CD4-positive, alpha-beta T cell treated with Interleukin-12 subunit alpha and Interleukin-12 subunit beta, for 1 hour (primary cell): ENCODE results near the gene FAM3D.
"Not testable (repeated sequence)": the region's sequence is repeated elsewhere in the genome, so short reads cannot be mapped to it uniquely, and the experiment has no call there.

ENCODE experiments used
- DNase-seq: peaks from one replicate; pipeline ENCODE4 v3.0.0-alpha.2; 2020

The FAM3D gene

GRCh38 chr3:58683001-58683458 lies 16.5 kb upstream of the FAM3D start:
- DNase-seq: no peak

DNA sequence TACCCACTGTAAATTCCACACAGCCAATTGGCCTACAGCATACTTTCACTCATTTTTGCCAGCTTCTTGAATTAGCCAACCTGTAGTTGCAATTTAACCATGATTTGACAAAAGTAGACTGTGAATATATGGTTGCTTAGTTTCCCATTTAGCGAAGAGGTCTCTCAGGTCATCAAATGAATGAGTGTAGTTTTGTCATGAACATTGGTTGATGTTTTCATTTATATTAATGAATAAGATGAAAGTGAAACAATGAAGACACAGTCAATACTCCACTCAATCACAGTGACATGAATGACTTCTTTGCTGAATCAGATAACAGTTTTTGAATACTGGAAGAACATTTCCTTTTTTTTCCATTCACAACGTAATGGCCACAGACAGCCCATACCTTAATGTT lies 15.3 kb upstream of the FAM3D start:
- DNase-seq: no peak

DNA sequence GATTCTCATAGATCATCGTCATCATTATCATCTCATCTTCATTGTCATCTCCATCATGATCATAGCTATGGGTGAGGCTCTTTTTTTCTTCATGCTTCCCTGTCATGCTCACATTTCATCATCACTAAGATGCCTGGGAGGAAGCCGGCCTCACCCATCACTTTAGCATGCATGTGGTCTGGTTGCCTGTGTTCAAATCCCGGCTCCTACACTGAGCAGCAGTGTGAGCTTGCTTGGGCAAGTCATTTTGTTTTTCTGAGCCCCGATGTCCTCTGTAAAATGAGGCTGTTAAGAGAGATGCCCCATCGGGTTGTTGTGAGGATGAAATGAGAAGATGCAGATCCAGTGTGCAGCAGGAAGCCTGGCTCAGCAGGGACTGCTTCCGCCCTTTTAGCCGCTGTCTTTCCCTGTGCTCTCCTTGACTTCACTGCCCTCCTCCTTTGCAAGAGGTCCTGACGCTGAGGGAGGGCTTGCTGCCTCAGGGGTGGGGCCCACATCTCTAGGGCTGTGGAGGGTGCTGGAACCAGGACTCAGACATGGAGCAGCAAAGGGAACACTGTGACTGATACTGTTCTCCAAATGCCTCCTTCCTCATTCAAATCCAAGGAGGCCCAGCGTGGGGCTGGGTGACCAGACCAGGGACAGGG lies 14.4 kb upstream of the FAM3D start:
- no peak for DNase-seq

DNA sequence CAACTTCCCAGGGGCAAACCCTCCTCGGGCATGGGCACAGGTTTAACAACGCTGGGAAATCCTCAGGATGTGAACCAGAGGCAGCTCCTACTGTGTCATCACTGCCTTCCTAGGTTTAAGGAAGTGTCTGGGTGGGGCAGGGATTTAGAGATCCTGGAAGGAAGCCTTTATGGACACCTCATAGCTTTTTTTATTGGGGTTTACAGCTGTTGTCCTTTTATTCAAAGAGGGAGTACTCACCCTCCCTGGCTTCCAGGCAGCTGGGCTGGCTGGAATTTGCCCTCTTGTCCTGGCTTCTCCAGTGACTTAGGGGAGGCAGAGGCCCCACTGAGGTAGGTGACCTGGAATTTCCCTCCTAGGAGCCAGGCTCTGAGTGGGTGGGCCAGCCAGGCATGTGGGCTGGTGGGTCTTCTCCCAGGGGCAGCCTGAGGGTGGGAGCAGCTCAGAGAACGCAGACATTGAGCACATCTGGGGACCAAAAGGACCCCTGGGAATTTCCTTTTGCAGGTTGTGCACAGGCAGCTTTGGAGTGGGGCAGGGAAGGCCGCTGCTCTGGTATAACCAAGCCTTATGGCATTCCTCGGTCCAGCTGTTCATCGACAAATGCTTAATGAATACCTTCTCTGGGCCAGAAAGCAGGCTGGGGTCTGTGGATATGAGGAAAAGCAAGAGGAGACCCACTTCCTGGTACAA lies 13.5 kb upstream of the FAM3D start:
- DNase-seq: no peak

- no peak for DNase-seq
Measured at GRCh38 chr3:58679446-58679845, 12.9 kb upstream of the FAM3D start.

- not testable (repeated sequence) for DNase-seq
Measured at GRCh38 chr3:58678177-58678970, 11.8 kb upstream of the FAM3D start.

DNA sequence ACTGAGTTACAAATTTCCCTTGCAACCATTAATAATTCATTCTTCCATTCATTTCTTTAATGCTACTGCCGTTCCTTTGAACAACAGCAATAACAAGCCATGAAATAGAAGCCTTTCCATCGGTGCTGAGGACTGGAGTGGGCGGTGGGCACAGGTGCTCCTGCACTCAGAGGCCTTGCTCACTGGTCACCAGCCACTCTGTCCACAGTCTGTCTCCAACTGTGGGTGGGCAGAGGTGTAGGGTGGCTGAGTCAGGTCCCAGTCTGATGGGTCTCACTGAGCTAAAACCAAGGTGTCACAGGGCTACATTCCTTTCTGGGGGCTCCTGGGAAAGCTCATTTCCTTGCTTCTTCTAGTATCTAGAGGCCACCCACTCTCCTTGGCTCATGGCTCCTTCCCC lies 6.3 kb upstream of the FAM3D start:
- no peak for DNase-seq

DNA sequence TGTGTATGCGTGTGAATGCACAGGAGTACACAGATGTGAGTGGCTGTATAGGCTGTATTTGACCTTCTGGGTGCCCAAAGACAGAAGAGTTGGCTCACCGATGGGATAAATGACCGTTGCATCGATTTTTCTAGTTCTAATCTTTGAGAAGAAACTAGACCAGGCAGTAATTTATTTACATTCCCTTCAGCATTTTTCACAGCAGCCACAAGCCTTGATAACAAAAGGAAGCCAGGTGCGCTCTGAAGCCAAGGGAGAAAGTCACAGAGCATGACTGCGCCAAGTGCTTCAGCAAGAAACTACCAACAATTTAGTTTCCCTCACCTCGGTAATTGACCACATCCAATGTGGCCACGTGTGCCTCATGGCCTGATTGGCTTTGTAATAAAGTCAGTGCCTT lies 5.9 kb upstream of the FAM3D start:
- no peak for DNase-seq

- no peak for DNase-seq
Measured at GRCh38 chr3:58670506-58671135, 4.0 kb upstream of the FAM3D start.

- no peak for DNase-seq
Measured at GRCh38 chr3:58668247-58668646, 1.7 kb upstream of the FAM3D start.

DNA sequence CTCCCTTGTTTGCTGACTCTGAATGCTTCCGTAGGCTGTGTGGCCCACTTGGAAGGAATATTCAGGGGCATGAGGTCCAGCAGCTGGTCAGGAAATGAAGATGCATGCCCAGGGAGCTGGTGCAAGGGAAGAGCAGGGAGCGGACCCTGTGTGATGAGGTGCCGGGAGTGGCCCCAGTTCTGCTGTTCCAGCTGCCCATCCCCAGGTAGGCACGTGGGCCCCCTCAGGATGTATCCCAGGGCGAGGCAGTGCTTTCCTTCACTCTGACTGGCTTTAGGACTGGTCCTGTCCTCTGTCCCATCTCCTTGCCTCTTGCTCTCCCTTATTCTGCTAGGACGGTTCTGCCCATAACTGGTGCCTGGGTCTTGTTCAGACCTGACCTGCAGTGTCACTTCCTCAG lies 1.1 kb upstream of the FAM3D start:
- DNase-seq: no peak

DNA sequence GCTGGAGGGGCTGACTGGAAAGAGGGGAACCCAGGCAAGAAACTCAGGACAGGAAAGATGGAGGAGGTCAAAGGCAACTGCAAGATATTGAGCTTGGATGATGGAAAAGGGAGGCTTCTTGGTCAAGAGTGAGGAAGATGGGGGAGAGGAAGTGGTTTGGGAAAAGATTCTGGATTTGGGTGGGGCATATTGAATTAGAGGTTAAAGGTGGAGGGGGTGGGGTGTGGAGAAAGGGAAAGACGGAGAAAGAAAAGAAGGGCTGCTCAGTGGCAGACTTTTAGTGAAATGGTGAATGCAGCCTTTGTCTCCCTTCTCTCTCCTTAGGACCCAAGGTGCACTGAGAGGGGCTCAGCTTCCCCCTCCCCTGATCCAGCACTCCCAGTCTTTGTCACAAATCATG lies 655 bp upstream of the FAM3D start:
- DNase-seq: no peak

GRCh38 chr3:58665405-58665804 lies 1.2 kb downstream of the FAM3D start:
- DNase-seq: no peak

GRCh38 chr3:58664611-58665010 lies 2.0 kb downstream of the FAM3D start:
- no peak for DNase-seq

DNA sequence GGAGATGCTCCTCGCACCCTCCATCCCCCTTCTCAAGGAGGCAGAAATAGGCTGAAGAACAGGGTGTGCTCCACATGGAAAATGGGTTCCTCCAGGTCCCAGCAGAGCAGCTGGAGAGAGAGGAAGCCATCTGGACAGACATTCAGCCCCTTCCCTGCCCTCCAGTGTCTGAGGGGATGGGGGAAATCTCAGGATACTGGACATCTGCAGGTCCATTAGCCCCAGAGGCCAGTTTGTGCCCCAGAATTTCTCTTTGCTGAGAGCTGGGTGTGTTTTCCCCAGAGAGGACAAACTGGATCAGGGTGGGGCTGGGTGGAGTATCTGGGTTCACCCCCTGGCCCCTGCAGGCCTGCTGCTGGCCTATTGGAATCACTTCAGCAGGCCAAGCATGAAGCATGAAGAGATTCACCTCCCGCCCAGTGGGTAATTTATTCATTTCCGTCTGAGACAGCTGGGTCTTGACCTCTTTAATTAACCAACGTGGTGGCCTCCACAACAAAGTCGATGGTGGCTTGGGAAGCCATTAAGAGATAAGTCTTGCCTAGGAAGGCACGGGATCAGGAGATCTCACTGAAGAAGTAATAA lies 4.6 kb downstream of the FAM3D start:
- DNase-seq: no peak

DNA sequence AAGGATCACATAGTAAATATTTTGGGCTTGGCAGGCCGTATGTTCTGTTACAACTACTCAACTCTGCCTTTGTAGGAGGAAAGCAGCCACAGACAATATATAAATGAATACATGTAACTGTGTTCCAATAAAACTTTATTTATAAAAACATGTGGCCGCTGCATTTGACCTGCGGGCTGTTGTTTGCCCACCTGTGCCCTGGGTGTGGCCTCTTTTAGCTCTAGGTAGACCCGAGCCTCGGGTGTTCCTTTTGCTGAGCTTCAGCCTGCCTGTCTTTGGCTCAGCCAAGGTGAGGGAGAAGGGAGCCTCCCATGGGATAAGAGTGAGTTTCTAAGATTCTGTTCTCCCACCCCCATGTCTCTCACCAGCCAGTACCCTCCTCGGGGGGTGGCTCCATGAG lies 5.6 kb downstream of the FAM3D start:
- DNase-seq: no peak

DNA sequence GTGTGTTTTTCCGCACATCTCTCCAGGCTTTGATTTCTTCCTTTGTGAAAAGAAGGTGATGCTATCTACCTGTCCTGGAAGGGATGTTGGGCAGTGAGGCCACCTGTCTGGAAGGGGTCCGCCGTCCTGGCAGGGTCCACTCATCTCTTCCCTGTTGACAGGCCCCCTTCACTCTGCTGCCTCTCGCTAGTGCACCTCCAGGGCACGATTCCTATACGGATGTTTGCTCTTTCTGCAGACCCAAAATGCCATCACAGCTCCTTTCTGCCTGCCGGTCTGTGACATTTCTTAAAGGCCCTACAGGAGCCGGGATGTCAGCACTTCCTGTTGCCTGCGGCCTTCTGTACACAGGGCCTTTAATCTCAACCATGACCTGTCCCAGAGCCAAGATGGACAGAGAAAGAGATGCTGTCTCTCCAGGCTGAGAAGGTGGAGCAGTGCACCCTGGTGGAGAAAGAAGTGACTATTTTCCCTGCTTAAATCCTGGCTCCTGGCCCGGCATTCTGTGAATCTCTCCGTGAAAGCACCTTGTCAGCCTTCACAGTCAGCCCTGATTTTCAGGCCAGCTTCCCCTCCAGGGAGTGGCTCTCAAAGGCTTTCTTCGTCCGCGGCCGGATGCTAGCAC lies 7.4 kb downstream of the FAM3D start:
- no peak for DNase-seq

- DNase-seq: no peak
Measured at GRCh38 chr3:58658508-58658907, 8.1 kb downstream of the FAM3D start.

GRCh38 chr3:58657571-58658141 lies 8.9 kb downstream of the FAM3D start:
- DNase-seq: no peak

GRCh38 chr3:58657036-58657520 lies 9.5 kb downstream of the FAM3D start:
- no peak for DNase-seq

- DNase-seq: no peak
Measured at GRCh38 chr3:58656631-58657030, 9.9 kb downstream of the FAM3D start.

- DNase-seq: no peak
Measured at GRCh38 chr3:58654466-58654865, 12.1 kb downstream of the FAM3D start.
